Neural progenitor cell (in vitro differentiated cells): Measurements from ENCODE around the gene NLRP3. TPM values are rescaled to one million over a fixed set of nuclear protein-coding genes. Genes with fewer than 3 reads are reported as not detected.

Experiments used
- DNase-seq: peaks from one replicate; pipeline ENCODE4 v3.0.0-alpha.2; 2016; ENCODE audit warnings: low spot score
- H2AFZ ChIP-seq: fragments of 200-600 bp; sonication (generic); replicated peaks from 2 replicates; pipeline ENCODE4 v1.6.1; 2016; ENCODE audit warnings: antibody characterized with exemption
- H3F3A ChIP-seq: fragments of 200-600 bp; sonication (generic); 2 replicates; pipeline ENCODE4 v1.6.1; 2016; ENCODE audit warnings: antibody characterized with exemption, low read depth
- H3K27ac ChIP-seq: fragments of 200-600 bp; sonication (generic); 2 replicates; pipeline ENCODE4 v1.5.1; 2016; ENCODE audit warnings: mild to moderate bottlenecking
- H3K27me3 ChIP-seq: fragments of 200-600 bp; sonication (generic); 2 replicates; pipeline ENCODE4 v1.6.1; 2016; ENCODE audit warnings: mild to moderate bottlenecking, moderate library complexity
- H3K36me3 ChIP-seq: fragments of 200-600 bp; sonication (generic); 2 replicates; pipeline ENCODE4 v1.5.1; 2016
- H3K4me1 ChIP-seq: fragments of 200-600 bp; sonication (generic); 2 replicates; pipeline ENCODE4 v1.6.1; 2016; ENCODE audit warnings: mixed run types
- H3K4me2 ChIP-seq: fragments of 200-600 bp; sonication (generic); 2 replicates; pipeline ENCODE4 v1.6.1; 2016
- H3K4me3 ChIP-seq: fragments of 200-600 bp; sonication (generic); 2 replicates; pipeline ENCODE4 v1.5.1; 2016
- H3K79me2 ChIP-seq: fragments of 200-600 bp; sonication (generic); 2 replicates; pipeline ENCODE4 v1.6.1; 2016; ENCODE audit warnings: low read depth
- H3K9ac ChIP-seq: fragments of 200-600 bp; sonication (generic); 2 replicates; pipeline ENCODE4 v1.6.1; 2016
- H3K9me3 ChIP-seq: fragments of 200-600 bp; sonication (generic); 2 replicates; pipeline ENCODE4 v1.5.1; 2016; ENCODE audit warnings: low read depth
- H4K20me1 ChIP-seq: fragments of 200-600 bp; sonication (generic); 2 replicates; pipeline ENCODE4 v1.6.1; 2016; ENCODE audit warnings: low read depth
- H3K27ac Mint-ChIP-seq: 3 replicates; pipeline ENCODE4 v1.8.0; 2021; ENCODE audit warnings: mixed read lengths
- H3K27me3 Mint-ChIP-seq: 2 replicates; pipeline ENCODE4 v1.8.0; 2022; ENCODE audit warnings: low read depth, mild to moderate bottlenecking, inconsistent platforms, moderate library complexity, mixed read lengths; ENCODE audit not compliant: insufficient read depth
- H3K36me3 Mint-ChIP-seq: 3 replicates; pipeline ENCODE4 v1.8.0; 2021; ENCODE audit warnings: mixed read lengths
- H3K4me1 Mint-ChIP-seq: 3 replicates; pipeline ENCODE4 v1.8.0; 2021; ENCODE audit warnings: mixed read lengths
- H3K4me3 Mint-ChIP-seq: 3 replicates; pipeline ENCODE4 v1.8.0; 2021; ENCODE audit warnings: mild to moderate bottlenecking, moderate library complexity, mixed read lengths
- H3K9me3 Mint-ChIP-seq: 3 replicates; pipeline ENCODE4 v1.8.0; 2020; ENCODE audit warnings: mixed read lengths
- CTCF ChIP-seq: fragments of 200-600 bp; sonication (generic); IDR thresholded peaks from 2 replicates; pipeline ENCODE4 v1.5.1; 2017; ENCODE audit warnings: antibody characterized with exemption, mild to moderate bottlenecking
- EZH2 ChIP-seq: fragments of 200-600 bp; sonication (generic); IDR thresholded peaks from 2 replicates; pipeline ENCODE4 v1.6.1; 2017; ENCODE audit warnings: antibody characterized with exemption, mild to moderate bottlenecking, moderate library complexity
- EZH2phosphoT487 ChIP-seq: fragments of 200-600 bp; sonication (generic); IDR thresholded peaks from 2 replicates; pipeline ENCODE4 v1.6.1; 2017; ENCODE audit warnings: antibody characterized with exemption
- total RNA-seq: library from RNA; depleted of rRNA; stranded (reverse); fragments of >200 nt; gene quantifications from 2 replicates; pipeline ENCODE4 v1.2.3, GENCODE V29; 2015; ENCODE audit warnings: low replicate concordance

The NLRP3 gene
- total RNA-seq, 1 donor from 2014 or later = 2.6 TPM

DNA sequence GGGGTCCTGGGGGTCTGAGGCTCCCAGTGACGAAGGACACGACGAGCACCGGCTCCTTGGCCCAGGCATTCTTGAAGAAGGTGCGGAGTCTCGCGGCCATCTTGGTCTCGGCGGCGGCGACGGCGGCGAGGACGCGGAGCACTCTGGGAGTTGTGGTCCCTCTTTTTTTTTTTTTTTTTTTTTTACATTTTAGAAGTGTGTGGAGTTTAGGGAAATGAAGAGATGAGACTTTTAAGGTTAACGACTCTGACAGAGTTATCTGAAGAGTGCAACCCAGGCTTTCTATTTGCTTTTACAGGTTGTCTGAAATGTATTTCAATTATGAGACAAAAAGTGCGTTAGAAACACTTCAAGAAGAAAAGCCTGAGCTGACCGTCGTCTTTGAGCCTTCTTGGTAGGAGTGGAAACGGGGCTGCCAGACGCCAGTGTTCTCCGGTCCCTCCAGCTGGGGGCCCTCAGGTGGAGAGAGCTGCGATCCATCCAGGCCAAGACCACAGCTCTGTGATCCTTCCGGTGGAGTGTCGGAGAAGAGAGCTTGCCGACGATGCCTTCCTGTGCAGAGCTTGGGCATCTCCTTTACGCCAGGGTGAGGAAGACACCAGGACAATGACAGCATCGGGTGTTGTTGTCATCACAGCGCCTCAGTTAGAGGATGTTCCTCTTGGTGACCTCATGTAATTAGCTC, 32.3 kb downstream of the NLRP3 start:
- Mint-ChIP-seq H3K27ac (no peak overlapping the region), H3K27me3 (peaks cover 7% of the 10 kb centered on the region), H3K4me1 (peaks cover 18% of the 10 kb centered on the region), H3K9me3 (peaks cover 6% of the 10 kb centered on the region), H3K36me3 (no peaks in the 10 kb centered on the region), H3K4me3 (peak overlapping the region; percentile 72)
- no peak for TF ChIP-seq EZH2
- no peak for TF ChIP-seq EZH2phosphoT487
- TF ChIP-seq CTCF = no peak
- Histone ChIP-seq H3K27me3 (no peaks in the 10 kb centered on the region), H3K9ac (no peak overlapping the region), H2AFZ (peak overlapping the region; percentile 99), H3F3A (no peaks in the 10 kb centered on the region), H3K36me3 (no peaks in the 10 kb centered on the region), H4K20me1 (no peaks in the 10 kb centered on the region), H3K79me2 (no peaks in the 10 kb centered on the region), H3K4me3 (peak overlapping the region; percentile 41), H3K9me3 (no peaks in the 10 kb centered on the region), H3K4me1 (no peaks in the 10 kb centered on the region), H3K27ac (peak overlapping the region; percentile 54), H3K4me2 (peak overlapping the region; percentile 62)
- peak; percentile 56 for DNase-seq

DNA sequence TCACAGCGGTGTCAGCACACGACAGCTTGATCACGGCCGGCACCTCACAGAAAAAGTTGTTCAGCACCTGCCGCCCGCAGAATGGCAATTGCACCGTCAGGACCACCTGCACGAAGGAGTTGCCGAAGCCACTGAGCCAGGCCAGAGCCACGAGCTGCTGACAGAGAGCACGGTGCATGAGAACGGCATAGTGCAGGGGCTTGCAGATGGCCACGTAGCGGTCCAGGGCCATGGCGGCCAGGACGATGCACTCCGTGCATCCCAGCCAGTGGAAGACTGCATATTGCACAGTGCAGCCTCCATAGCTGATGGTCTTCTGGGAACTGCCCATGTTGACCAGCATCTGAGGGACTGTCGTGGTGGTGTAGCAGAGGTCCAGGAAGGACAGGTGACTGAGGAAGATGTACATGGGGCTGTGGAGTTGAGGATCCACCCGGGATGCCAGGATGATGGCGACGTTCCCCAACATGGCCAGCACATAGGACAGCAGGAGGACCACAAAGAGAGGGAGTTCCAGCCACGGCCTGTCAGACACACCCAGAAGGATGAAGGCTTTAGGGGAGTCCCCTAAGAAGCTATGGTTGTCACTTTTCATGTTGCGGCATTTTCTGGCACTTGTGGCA, 35.5 kb downstream of the NLRP3 start:
- Histone ChIP-seq H2AFZ (no peak overlapping the region), H3K27ac (no peak overlapping the region), H3K36me3 (no peaks in the 10 kb centered on the region), H3K4me3 (no peak overlapping the region), H3K79me2 (no peaks in the 10 kb centered on the region), H3K9ac (no peak overlapping the region), H3K4me2 (no peak overlapping the region), H3K4me1 (no peaks in the 10 kb centered on the region), H4K20me1 (no peaks in the 10 kb centered on the region), H3K9me3 (no peaks in the 10 kb centered on the region), H3F3A (no peaks in the 10 kb centered on the region), H3K27me3 (no peaks in the 10 kb centered on the region)
- H3K27me3 Mint-ChIP-seq = peaks cover 14% of the 10 kb centered on the region
- H3K9me3 Mint-ChIP-seq = peaks cover 3% of the 10 kb centered on the region
- no peak overlapping the region for H3K4me3 Mint-ChIP-seq
- no peak for TF ChIP-seq EZH2phosphoT487
- no peak for TF ChIP-seq CTCF
- no peak for TF ChIP-seq EZH2
- no peaks in the 10 kb centered on the region for H3K36me3 Mint-ChIP-seq
- peaks cover 13% of the 10 kb centered on the region for H3K4me1 Mint-ChIP-seq
- no peak overlapping the region for H3K27ac Mint-ChIP-seq
- no peak for DNase-seq

- Mint-ChIP-seq H3K4me1 (peaks cover 13% of the 10 kb centered on the region), H3K27me3 (peaks cover 14% of the 10 kb centered on the region), H3K4me3 (no peak overlapping the region), H3K9me3 (no peaks in the 10 kb centered on the region), H3K27ac (peak overlapping the region; percentile 28), H3K36me3 (no peaks in the 10 kb centered on the region)
- Histone ChIP-seq H3K79me2 (no peaks in the 10 kb centered on the region), H3K4me1 (no peaks in the 10 kb centered on the region), H3K9ac (no peak overlapping the region), H3K9me3 (no peaks in the 10 kb centered on the region), H3K36me3 (no peaks in the 10 kb centered on the region), H3K27me3 (no peaks in the 10 kb centered on the region), H3K27ac (no peak overlapping the region), H4K20me1 (no peaks in the 10 kb centered on the region), H3K4me2 (no peak overlapping the region), H2AFZ (no peak overlapping the region), H3K4me3 (no peak overlapping the region), H3F3A (no peaks in the 10 kb centered on the region)
- DNase-seq = peak; percentile 13
- no peak for TF ChIP-seq EZH2phosphoT487
- TF ChIP-seq EZH2 = no peak
- peak; percentile 28 for TF ChIP-seq CTCF
Observed at GRCh38 chr1:247452447-247453039, 36.6 kb downstream of the NLRP3 start.
